Amygdala (tissue), 56 donors: ENCODE results near the gene SLC29A3.
"Not testable (repeated sequence)": the region's sequence is repeated elsewhere in the genome, so short reads cannot be mapped to it uniquely, and the experiment has no call there.

Source experiments
- DNase-seq, 56 donors: peaks; one replicate each; lab custom pipeline; 2025; lab: John Stamatoyannopoulos, UW

SLC29A3 gene

GRCh38 chr10:71283410-71283809 is 35.6 kb upstream of the SLC29A3 start:
- no peak for DNase-seq

- DNase-seq: no peak
Measured at GRCh38 chr10:71283876-71284275, 35.2 kb upstream of the SLC29A3 start.

GRCh38 chr10:71284544-71285179 is 34.4 kb upstream of the SLC29A3 start:
- no peak for DNase-seq

- DNase-seq: peak in 30 of 56 donors; percentile 11 to 62 (median 34)
Measured at GRCh38 chr10:71285180-71285545, 33.9 kb upstream of the SLC29A3 start.

- no peak for DNase-seq
Measured at GRCh38 chr10:71285986-71286385, 33.1 kb upstream of the SLC29A3 start.

- DNase-seq: no peak
Measured at GRCh38 chr10:71286521-71287294, 32.4 kb upstream of the SLC29A3 start.

GRCh38 chr10:71287456-71287855 is 31.6 kb upstream of the SLC29A3 start:
- DNase-seq: no peak

- no peak for DNase-seq
Measured at GRCh38 chr10:71288461-71288860, 30.6 kb upstream of the SLC29A3 start.

GRCh38 chr10:71289421-71290130 is 29.5 kb upstream of the SLC29A3 start:
- DNase-seq: no peak

- DNase-seq: no peak
Measured at GRCh38 chr10:71290331-71290730, 28.7 kb upstream of the SLC29A3 start.

GRCh38 chr10:71290806-71291527 is 28.1 kb upstream of the SLC29A3 start:
- no peak for DNase-seq

- no peak for DNase-seq
Measured at GRCh38 chr10:71291528-71291900, 27.5 kb upstream of the SLC29A3 start.

- no peak for DNase-seq
Measured at GRCh38 chr10:71292624-71293445, 26.2 kb upstream of the SLC29A3 start.

GRCh38 chr10:71293446-71294084 is 25.5 kb upstream of the SLC29A3 start:
- DNase-seq: no peak

GRCh38 chr10:71294091-71294561 is 24.9 kb upstream of the SLC29A3 start:
- peak in 3 of 56 donors; percentile 15 to 63 (median 32) for DNase-seq

GRCh38 chr10:71294856-71295255 is 24.2 kb upstream of the SLC29A3 start:
- no peak for DNase-seq

GRCh38 chr10:71295641-71296040 is 23.4 kb upstream of the SLC29A3 start:
- no peak for DNase-seq

GRCh38 chr10:71296086-71296485 is 23.0 kb upstream of the SLC29A3 start:
- no peak for DNase-seq

- not testable (repeated sequence) for DNase-seq
Measured at GRCh38 chr10:71296811-71297210, 22.2 kb upstream of the SLC29A3 start.
